ENCODE results near the gene LAS1L.
"Not testable (repeated sequence)": the region's sequence is repeated elsewhere in the genome, so short reads cannot be mapped to it uniquely, and the experiment has no call there.

Gene LAS1L

GRCh38 chrX:65534450-65535292 lies at the start of gene LAS1L:
Gene LAS1L (minus strand): TSS chrX:65534787. CDS start chrX:65534715, 72 bp downstream.
- peak; percentile 63 for DNase-seq

DNA sequence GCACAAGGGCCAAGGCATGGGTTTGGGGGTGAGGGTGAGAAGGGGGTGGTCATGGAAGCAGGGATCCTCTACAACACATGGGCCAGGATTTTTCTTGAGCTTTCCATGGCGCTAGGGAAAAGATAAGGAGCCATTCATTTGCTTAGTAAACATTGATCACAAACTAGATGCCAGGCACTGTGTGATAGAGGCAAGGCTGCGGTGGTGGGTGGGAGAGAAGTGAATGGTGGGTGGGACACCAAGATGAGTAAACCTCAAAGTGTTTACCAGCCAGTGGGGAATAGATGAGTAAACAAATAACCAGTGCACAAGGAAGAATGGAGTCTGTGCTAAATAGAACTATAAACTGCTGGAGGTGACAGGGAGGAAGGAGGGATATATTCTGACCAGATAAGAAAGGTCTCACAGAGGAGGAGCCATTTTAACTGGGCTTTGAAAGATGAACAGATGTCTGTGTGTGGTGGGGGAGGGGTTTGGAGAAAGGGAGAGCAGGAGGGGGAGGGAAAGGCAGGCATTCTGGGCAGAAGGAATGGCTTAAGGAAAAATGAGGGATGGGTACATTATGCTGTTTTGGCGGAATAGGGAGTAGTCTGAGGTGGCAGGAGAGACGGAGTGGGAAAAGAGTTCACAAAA lies 48.0 kb upstream of the LAS1L start:
- no peak for DNase-seq

GRCh38 chrX:65581661-65582339 lies 47.2 kb upstream of the LAS1L start:
- no peak for DNase-seq

DNA sequence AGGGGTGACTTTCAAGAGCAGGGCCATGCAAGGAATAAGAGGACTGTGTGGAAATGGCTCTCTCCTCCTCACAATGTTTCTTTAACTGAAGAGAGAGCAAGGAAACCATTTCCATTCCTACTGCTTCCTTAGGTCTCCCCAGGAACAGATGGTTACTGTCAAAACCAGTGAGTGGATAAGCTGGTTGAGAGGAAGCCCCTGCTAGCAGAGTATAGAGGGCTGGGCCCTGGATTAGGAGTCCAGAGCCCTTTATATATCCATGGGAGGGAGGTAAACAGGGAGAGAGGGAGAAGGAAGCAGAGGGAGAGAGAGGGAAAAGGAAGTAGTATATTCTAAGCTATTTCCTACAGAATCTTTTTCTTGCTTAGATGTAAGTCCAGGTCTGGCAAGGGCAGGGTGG lies 43.8 kb upstream of the LAS1L start:
- no peak for DNase-seq

- DNase-seq = no peak
Measured at GRCh38 chrX:65576160-65576559, 41.6 kb upstream of the LAS1L start.

DNA sequence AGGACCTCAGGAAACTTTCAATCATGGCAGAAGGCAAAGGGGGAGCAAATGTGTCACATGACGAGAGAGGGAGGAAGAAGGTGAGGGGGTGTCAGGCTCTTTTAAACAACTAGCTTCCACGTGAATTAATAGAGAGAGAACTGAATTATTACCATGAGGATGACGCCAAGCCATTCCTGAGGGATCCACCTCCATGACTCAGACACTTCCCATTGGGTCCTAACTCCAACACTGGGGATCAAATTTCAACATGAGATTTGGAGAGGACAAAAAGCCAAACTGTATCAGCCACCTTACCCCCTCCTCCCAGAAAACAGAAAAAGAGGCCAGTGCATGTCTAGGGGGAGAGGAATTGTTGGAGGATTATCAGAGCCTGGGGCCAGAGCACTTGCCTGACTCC lies 40.4 kb upstream of the LAS1L start:
- no peak for DNase-seq

DNA sequence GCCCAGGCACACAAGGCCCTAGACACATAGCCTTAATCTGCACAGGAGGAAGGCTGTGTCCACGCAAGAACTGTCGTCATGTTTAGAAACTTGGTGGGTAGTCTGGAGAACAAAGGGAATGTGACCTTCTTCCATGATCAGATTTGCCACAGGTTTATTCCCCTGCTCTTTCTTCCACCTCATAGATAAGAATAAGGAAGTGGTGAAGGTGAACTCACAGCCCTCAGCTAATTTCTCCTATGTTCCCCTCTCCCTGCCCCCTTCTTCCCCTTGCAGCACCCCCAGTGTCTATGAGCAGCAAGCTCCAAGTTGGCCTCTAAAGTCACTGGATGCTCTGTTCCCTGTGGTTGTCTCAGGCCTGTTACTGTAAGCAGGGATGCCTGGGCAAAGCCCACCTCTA lies 39.8 kb upstream of the LAS1L start:
- DNase-seq = no peak

DNA sequence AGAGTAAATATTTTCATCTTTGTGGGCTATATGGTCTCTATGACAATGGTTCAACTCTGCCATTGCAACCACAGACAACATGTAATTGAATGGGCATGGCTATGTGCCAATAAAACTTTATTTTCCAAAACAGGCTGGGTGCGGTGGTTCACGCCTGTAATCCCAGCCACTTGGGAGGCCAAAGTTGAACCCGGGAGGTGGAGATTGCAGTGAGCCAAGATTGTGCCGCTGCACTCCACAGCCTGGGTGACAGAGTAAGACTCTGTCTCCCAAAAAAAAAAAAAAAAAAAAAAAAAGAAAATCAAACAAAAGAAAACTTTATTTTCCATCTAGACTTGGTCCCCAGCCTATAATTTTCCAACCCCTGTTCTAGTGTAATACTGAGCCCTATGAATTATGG lies 38.4 kb upstream of the LAS1L start:
- no peak for DNase-seq

DNA sequence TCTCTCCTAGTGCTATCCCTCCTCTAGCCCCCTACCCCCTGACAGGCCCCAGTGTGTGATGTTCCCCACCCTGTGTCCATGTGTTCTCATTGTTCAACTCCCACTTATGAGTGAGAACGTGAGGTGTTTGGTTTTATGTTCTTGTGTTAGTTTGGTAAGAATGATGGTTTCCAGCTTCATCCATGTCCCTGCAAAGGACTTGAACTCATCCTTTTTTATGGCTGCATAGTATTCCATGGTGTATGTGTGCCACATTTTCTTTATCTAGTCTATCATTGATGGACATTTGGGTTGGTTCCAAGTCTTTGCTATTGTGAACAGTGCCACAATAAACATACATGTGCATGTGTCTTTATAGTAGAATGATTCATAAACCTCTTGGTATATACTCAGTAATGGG lies 28.3 kb upstream of the LAS1L start:
- not testable (repeated sequence) for DNase-seq

- no peak for DNase-seq
Measured at GRCh38 chrX:65551489-65552339, 17.1 kb upstream of the LAS1L start.

GRCh38 chrX:65551086-65551485 lies 16.5 kb upstream of the LAS1L start:
- DNase-seq = no peak

GRCh38 chrX:65545456-65545855 lies 10.9 kb upstream of the LAS1L start:
- no peak for DNase-seq

DNA sequence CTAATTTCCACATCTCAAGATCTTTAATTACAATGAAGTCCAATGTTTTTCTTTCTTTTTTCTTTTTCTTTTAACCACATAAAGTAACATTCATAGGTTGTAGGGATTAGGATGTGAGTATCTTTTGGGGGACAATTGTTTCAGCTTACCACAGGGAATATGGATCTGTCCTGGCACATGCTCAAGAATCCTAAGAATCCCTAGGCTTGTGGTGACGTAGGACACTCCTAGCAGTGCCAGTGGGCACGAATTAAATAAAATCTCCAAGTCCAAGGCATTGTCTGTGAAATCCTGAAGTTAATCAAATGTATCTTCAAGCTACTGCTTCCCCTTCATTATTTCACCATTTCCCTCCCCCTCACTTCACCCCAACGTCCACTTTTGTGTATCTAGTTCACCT lies 2.6 kb upstream of the LAS1L start:
- DNase-seq = no peak

DNA sequence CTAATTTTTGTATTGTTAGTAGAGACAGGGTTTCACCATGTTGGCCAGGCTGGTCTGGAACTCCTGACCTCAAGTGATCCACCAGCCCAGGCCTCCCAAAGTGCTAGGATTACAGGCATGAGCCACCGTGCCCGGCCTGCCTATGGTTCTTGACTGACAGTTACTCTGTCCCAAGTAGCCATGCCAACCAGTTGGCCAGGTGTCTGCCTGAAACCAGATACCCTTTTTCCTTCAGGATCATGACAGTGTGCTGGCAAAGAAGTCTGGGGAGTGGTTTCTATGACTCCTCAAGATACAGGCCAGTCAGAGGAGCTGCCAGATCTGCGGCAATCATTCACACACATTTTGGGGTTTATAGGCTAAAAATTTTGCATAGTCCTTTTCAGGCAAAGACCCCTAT lies 1.7 kb upstream of the LAS1L start:
- DNase-seq = no peak

- no peak for DNase-seq
Measured at GRCh38 chrX:65532016-65532415, 2.6 kb downstream of the LAS1L start.

DNA sequence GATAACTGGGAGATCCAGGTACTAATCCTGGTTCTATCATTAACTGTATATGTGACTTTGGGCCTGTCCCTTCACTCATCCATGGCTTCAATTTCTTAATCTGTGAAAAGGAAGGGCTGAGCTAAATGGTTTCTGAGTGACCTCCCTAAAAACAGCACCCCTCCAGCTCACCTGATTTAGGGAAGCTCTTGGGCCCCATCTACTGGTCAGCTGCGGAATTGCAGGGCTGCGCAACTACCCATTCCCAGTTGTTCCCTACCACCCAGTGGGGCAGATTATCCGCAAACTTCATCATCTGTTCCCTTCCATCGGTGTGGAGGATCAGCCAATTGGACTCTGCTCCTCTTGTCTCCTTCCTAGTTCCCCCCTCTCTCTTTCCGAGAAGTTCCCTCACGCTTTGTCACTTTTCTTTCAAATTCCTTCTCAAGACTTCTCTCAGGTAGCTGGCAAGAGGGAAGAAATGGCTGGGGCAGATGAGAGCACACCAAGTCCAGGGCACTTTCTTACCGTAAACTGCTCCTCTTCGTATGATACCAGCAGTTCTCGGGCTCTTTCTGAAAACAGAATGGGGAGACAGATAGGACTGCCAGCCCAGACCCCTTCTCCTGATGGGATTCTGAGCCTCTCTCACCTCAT lies 5.8 kb downstream of the LAS1L start:
- DNase-seq = peak; percentile 0

DNA sequence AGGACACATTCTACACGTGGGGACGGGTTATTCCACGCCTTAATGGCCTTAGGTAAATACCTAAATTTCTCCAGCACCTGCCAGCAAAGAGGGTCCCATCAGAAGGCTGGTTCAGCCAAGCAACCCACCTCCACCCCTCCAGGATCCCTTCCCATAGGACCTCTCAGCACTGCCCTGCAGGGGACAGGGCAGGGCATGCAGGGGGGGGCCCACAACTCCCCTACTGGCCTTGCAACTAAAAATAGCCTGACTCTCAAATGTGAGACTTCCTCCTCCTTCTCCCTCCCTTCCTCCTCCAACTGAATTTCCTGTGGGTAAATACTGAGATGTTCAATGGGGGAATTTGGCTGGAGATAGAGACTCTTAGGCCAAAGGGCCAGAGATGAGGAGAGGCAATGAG lies 6.3 kb downstream of the LAS1L start:
- no peak for DNase-seq

GRCh38 chrX:65524139-65524538 lies 10.4 kb downstream of the LAS1L start:
- DNase-seq = no peak

- DNase-seq = no peak
Measured at GRCh38 chrX:65522739-65523372, 11.7 kb downstream of the LAS1L start.

GRCh38 chrX:65519530-65519929 lies 15.1 kb downstream of the LAS1L start:
- DNase-seq = not testable (repeated sequence)

- not testable (repeated sequence) for DNase-seq
Measured at GRCh38 chrX:65518980-65519379, 15.6 kb downstream of the LAS1L start.

GRCh38 chrX:65517923-65518322 lies 16.7 kb downstream of the LAS1L start:
- no peak for DNase-seq

Measured in NCI-H1048 (cell line).